Prostate gland (tissue), 2 donors: ENCODE measurements around the gene GPR173.

Source experiments
- POLR2A ChIP-seq: fragments of 450-650 bp; IDR thresholded peaks from one replicate; pipeline ENCODE4 v1.6.1; 2016; ENCODE audit warnings: antibody characterized with exemption, mild to moderate bottlenecking
- TF ChIP-seq, protein P1 (sequence below), 4 experiments: fragments of 200-600 bp in 2 of 4; fragments of 450-650 bp in 2 of 4; sonication (generic) in 2 of 4; IDR thresholded peaks; 1 replicate in 3 of 4; 2 replicates in 1 of 4; pipeline ENCODE4 v1.5.1; 2016 to 2019; ENCODE audit warnings: antibody characterized with exemption in 4 of 4, mild to moderate bottlenecking in 2 of 4, moderate library complexity in 2 of 4

DNA sequence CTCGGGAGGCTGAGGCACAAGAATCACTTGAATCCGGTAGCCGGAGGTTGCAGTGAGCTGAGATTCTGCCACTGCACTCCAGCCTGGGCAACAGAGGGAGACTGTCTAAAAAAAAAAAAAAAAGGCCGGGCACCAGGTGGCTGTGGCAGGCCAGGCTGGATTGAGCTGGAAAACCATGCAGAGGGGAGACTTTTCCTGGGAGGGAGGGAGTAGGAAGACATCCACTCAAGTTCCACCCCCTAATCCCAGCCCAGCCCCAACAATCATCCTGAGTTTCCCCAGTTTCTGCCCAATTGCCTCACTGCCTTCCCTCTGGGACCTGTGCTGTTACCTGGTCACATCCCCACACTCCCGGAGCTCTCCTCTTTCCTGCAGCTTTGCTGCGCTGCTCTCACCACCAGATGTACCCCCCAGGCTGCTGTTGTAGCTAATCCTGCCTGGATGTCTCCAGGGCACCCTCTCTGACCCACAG, 24.6 kb downstream of the GPR173 start:
- TF ChIP-seq, protein P1, sequence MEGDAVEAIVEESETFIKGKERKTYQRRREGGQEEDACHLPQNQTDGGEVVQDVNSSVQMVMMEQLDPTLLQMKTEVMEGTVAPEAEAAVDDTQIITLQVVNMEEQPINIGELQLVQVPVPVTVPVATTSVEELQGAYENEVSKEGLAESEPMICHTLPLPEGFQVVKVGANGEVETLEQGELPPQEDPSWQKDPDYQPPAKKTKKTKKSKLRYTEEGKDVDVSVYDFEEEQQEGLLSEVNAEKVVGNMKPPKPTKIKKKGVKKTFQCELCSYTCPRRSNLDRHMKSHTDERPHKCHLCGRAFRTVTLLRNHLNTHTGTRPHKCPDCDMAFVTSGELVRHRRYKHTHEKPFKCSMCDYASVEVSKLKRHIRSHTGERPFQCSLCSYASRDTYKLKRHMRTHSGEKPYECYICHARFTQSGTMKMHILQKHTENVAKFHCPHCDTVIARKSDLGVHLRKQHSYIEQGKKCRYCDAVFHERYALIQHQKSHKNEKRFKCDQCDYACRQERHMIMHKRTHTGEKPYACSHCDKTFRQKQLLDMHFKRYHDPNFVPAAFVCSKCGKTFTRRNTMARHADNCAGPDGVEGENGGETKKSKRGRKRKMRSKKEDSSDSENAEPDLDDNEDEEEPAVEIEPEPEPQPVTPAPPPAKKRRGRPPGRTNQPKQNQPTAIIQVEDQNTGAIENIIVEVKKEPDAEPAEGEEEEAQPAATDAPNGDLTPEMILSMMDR (IDR thresholded peaks at IDR 0.05): no peak
- no peak for TF ChIP-seq POLR2A
